OCI-LY1 (cell line): ENCODE data around the gene TAC3.
A peak's percentile ranks its signal among the peaks of the same experiment; 100 is the strongest.

Experiments used
- CTCF ChIP-seq: fragments of 200-600 bp; sonication (generic), shearing (Covaris generic); IDR thresholded peaks from 2 replicates; pipeline ENCODE4 v1.5.1; 2017; ENCODE audit warnings: mild to moderate bottlenecking, antibody characterized with exemption, low read length, moderate library complexity, mixed read lengths
- EZH2 ChIP-seq: fragments of 200-600 bp; sonication (generic), shearing (Covaris generic); IDR thresholded peaks from 2 replicates; pipeline ENCODE4 v1.8.0; 2017; ENCODE audit warnings: borderline replicate concordance, mixed run types, mild to moderate bottlenecking, antibody characterized with exemption, low read length, moderate library complexity, mixed read lengths

GRCh38 chr12:57001448-57001906 lies 14.9 kb downstream of the TAC3 start:
- peak; percentile 83 for TF ChIP-seq CTCF
- no peak for TF ChIP-seq EZH2
